NCI-H748 (cell line): Measurements from ENCODE around the gene CCDC69.
"Not testable (repeated sequence)": the region's sequence is repeated elsewhere in the genome, so short reads cannot be mapped to it uniquely, and the experiment has no call there.

ENCODE experiments used
- DNase-seq: peaks from one replicate; lab custom pipeline; 2025; ENCODE audit not compliant: unreplicated experiment; lab: John Stamatoyannopoulos, UW

The CCDC69 gene

DNA sequence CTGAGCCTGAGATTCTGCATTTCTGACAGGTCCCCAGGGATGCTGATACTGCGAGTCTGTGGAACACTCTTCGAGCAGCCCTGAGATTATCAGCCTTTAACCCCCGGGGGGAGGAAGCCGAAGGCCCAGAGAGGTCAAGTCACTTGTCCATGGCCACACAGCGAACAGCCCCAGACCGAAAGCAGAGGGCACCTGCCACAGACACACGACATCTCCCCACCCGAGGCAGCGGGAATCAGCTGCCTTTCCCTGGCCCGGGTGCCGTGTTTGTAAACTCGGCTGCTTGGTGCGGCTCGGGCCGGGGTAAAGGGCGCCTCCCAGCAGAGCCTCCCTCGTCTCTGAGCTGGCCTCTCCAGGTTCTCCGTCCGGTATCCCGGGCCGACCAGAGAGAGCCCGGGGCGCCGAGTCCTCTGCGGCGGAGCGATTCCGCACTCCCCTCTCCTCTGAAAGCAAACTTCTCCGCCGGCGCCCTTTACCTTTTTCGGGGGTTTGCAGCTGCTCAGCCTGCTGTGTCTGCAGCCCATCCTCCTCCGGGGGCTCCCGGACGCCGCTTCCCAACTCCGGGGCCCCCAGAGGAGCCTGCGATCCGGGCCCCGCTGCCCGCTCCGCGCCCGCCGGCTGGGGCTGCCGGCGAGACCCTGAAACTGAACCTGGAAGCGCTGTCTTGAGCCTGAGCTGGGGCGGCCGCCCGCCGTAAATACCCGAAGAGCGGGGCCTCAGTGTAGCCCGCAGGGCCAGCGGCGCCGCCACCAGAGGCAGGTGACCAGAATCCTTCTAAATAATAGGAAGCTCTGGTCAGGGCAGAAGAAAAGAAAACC lies at the start of gene CCDC69:
CCDC69 (minus strand) TSS at position 646 of the 818 bp plus-strand sequence; CDS start at position 524, 122 bp downstream.
- DNase-seq, result peak; percentile 80

GRCh38 chr5:151271336-151271735 lies 47.4 kb upstream of the CCDC69 start:
- no peak for DNase-seq

- no peak for DNase-seq
Measured at GRCh38 chr5:151270599-151270998, 46.7 kb upstream of the CCDC69 start.

GRCh38 chr5:151267491-151268260 lies 43.8 kb upstream of the CCDC69 start:
- no peak for DNase-seq

GRCh38 chr5:151264113-151264512 lies 40.2 kb upstream of the CCDC69 start:
- DNase-seq, result no peak

- DNase-seq, result no peak
Measured at GRCh38 chr5:151262532-151262931, 38.6 kb upstream of the CCDC69 start.

- DNase-seq, result no peak
Measured at GRCh38 chr5:151259931-151260330, 36.0 kb upstream of the CCDC69 start.

- DNase-seq, result no peak
Measured at GRCh38 chr5:151258816-151259215, 34.9 kb upstream of the CCDC69 start.

GRCh38 chr5:151258201-151258611 lies 34.3 kb upstream of the CCDC69 start:
- DNase-seq, result no peak

DNA sequence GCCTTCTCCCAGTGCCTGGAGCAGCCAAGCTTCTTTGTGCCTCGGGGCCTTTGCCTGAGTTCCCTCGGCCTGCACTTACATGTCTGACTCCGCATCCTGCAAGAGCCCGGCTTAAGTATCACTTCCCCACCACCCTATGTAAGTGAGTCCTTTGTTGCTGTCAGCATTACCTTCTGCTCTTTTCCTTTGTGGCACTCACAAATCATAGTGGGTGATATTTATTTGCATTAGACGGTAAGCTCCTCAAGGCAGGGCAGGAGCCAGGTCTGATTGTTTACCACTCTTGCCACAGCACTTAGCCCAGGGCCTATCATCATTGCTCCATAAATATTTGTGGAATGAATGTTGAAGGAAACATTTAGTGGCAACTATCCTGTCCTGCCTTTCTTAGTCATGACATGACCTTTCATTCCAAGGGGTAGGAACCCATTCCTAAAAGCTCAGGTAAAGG lies 33.9 kb upstream of the CCDC69 start:
- no peak for DNase-seq

DNA sequence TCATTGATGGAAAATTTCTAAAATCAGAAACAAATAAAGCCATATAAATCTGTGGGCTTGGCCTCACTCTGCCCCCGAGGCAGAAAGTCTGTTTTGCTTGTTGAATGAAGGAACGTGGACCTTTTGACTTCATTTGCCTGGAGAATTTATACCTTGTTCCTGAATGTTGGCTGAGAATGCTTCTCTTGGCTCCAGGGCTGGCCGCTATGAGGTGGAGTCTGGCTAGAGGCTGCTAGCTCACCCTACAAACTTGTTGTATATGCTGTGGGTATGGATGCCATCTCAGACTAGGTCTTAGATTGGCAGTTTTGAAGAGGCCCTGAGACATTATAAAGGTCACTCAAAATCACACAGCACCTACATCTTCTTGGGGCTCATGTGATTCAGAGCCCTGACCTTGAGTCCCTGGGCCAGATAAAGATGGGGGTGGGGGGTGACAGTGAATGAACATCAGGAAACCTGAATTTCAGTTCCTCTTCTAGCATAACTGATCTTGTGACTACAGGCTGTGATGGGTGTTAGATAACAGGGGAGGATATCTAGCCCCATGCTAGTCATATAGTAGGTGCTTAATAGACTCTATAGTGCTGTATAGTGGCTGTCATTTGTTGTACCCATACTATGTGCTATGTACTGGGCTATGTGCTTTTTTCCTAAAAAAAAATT lies 31.9 kb upstream of the CCDC69 start:
- DNase-seq, result no peak

DNA sequence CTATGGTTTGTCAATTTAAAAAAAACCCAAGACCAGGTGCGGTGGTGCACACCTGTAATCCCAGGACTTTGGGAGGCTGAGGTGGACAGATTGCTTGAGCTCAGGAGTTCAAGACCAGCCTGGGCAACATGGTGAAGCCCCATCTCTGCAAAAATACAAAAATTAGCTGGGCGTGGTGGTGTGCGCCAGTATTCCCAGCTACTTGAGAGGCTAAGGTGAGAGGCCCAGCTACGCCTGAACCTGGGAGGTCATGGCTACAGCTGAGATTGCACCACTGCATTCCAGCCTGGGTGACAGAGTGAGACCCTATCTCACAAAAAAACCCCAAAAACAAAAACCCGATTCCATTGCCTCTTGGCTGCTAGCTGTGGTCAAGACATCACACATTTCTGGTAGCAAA lies 31.1 kb upstream of the CCDC69 start:
- DNase-seq, result not testable (repeated sequence)

DNA sequence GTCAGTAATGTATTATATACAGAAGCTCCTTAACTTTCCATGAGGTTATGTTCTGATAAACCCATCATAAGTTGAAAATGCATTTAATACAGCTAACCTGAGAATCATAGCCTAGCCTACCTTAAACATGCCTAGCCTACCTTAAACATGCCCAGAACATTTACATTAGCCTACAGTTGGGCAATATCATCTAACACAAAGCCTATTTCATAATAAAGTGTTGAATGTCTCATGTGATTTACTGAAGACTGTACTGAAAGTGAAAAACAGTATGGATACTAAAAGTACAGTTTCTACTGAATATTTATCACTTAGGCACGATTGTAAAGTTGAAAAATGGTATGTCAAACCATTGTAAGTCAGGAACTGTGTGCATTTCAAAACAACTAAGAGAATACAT lies 30.7 kb upstream of the CCDC69 start:
- no peak for DNase-seq

DNA sequence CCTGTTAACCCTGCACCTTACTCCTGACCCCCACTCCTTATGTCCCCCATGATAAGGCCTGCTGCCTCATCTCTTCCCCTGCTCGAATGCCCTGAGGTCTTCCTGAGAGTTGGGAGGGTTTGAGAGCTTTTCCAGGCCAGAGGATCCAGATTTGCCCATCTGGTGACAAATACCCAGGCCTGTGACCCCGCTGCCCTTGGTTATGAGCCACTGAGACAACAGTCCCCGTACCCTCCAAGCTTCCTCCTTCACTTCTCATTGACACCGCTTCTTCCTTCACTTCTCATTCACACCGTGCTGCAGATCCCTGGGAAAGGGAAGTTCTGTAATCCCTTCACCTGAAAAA lies 29.7 kb upstream of the CCDC69 start:
- no peak for DNase-seq

- peak; percentile 99 for DNase-seq
Measured at GRCh38 chr5:151252762-151253604, 29.1 kb upstream of the CCDC69 start, which contains the start of gene GM2A. GM2A (plus strand) TSS chr5:151253185; CDS start chr5:151253217, 32 bp downstream.

DNA sequence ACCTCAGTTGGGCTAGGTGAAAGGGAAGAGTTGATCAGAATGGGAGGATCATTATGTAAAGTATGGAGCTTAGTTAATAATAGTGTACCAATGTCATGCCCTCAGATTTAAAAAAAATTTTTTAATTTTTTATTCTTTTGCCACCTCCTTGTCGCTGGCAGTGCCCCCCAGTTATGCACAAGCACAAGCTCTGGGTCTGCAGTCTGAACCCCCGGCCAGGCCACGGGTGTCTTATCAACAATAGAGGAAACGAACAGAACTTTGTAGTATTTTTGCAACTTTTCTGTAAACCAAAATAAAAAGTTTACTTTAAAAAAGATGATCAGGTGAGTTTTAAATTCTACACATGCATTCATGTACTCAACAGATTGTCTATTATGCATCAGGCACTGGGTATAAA lies 27.7 kb upstream of the CCDC69 start:
- no peak for DNase-seq

DNA sequence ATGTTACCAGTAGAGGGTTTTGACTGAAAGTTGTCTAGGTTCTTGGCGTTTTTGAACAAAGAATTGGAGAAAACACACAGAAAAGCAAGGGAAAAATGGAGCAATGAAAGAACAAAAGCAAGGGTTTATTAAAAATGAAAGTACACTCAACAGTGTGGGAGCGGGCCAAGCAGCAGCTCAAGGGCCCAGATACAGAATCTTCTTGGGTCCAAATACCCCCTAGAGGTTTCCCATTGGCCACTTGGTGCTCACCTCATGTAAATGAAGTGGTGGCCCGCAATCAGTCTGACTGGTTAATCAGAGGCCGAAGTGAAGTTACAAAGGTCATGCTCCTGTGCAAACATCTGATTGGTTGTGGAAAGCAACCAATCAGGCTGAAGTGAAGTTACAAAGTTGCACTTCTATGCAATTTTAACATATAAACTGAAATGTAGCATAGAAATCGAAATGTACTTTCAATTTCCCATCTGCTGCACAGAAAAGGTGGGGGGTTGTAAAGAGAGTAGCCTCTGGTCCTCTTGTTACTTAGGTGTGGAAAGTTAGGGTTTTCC lies 27.2 kb upstream of the CCDC69 start:
- no peak for DNase-seq

DNA sequence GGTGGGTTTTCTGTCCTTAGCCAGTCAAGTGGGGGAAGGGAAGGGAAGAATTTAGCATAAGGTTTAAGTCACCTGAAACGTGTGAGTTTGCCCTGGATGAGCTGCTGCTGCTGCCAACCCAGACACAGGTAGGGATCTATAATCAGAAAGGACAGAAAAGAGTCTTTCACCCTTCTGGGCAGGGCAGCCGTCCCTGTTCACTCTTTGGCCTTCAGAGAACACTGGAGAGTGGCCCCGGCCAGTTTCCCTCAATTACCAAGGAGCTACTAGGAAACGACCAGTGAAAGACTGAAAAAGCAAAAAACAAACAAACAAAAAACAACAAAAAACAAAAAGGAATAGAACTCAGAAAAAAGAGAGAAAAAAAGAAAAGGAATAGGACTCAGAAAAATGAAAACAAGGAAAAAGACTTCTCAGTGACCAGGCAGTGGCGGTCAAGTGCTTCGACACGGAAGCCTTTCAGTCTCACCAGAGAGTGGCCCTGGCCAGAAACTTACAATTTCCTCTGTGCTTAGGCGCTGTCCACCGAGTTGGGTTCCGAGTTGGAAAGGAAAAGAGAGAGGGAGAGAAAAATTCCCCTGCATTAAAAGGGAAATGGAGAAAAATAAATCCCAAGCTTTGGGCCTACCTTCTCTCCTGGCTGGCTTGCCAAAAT lies 26.6 kb upstream of the CCDC69 start:
- DNase-seq, result no peak

DNA sequence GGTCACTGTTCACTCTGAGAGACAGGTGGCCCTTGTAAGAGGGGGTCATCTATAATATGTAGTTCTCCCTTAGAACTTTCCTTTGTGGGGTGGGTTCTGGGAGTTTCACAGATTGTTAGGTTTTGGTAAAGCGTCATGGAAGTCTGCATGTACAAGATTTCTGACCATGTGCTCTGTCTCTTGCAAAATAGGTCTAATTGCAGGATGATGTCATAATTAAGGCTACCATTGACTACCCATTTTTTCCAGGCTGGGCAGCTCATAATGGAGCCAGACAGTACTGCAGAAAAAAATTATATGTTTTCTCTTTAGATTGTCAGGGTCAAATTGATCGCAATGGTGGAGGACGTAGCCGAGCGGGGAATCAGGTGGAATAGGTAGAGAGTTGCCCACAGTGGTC lies 25.4 kb upstream of the CCDC69 start:
- no peak for DNase-seq

DNA sequence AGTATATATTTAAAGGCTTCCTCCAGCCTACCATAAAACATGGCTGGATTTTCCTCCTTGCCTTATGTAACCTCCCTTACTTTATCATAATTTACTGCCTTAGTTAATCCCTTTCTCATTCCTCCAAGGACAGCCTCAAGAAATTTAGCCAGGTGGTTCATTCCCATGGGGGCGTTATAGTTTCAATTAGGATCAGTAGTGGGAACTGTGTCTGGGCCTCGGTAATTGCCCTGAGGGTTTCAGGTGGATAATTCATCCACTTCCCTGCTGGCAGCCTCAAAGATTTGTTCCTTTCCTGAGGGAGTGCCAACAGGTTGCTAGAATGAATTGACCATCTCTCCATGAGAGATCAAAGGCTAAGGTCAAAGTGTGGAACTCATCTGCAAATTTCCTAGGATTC lies 24.8 kb upstream of the CCDC69 start:
- DNase-seq, result no peak
